Measurements from ENCODE around the gene ZBTB3.
"Not testable (repeated sequence)": the region's sequence is repeated elsewhere in the genome, so short reads cannot be mapped to it uniquely, and the experiment has no call there.

Gene ZBTB3

GRCh38 chr11:62753736-62754603 lies at the start of gene ZBTB3:
ZBTB3 (minus strand) TSS chr11:62754160; CDS start chr11:62753664, 496 bp downstream.
- DNase-seq = peak; percentile 98 to 99

DNA sequence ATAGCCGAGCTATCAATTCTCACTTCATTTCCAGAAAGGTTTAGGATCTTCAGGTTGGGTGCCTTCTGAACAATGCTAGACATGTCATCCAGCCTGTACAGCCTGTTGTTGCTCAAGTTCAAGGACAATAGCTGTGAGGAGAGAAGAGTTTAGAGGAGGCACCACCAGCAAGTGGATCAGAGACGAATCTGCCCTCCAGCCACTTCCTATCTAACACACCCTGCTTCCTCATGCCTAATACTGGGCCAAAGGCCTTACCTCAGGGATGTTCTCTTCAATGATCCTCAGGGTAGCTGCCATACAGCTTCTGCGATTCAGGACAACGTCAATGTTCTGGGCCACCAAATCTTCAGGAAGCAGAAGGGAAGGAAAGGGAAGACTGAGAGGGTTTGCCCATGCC lies 47.1 kb upstream of the ZBTB3 start:
- DNase-seq = no peak

DNA sequence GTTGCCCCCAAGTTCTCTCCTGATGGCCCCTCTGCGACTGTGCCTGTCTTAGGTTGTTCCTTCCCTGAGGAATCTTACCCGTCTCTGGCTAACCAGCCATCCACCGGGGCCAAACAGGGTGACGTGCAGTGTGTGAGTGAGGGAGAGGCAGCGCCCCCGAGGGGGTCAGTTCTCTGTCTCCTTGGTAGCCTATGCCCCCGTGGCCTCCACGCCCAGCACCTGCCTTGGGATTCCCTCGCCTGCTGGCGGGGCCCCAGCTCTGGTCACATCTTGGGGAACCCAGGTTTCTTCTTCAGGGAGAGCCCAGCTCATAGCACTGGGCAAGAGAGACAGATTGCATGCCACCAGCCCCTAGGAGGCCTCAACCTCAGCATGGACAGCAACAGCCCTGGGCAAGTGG lies 45.5 kb upstream of the ZBTB3 start:
- no peak for DNase-seq

DNA sequence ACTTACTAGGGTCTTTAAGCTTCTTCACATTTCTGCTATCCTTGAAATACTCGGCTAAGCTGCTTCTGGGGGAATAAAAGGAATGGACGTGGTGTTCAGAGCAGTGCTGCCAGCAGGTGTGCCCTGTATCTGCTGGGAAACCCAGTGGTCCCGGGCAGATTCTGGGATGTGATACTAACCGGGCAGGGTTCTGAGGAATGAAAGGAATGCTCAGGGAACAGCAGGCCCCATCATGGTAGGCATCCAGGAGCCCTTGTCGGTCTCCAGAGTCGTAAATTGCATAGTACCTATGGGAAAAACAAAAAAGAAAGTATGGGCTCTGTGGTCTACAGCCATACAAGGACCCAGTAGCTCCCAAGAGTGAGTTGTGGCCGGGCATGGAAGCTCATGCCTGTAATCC lies 42.3 kb upstream of the ZBTB3 start:
- no peak for DNase-seq

- DNase-seq = no peak
Measured at GRCh38 chr11:62794201-62794775, 40.3 kb upstream of the ZBTB3 start.

GRCh38 chr11:62792202-62792575 lies 38.2 kb upstream of the ZBTB3 start:
- peak in 1 of 2 experiments; percentile 40 for DNase-seq

GRCh38 chr11:62791501-62792201 lies 37.7 kb upstream of the ZBTB3 start, which contains the start of gene TMEM223:
TMEM223 (minus strand) TSS chr11:62792006; CDS start chr11:62791994, 12 bp downstream.
- peak; percentile 17 to 60 for DNase-seq

DNA sequence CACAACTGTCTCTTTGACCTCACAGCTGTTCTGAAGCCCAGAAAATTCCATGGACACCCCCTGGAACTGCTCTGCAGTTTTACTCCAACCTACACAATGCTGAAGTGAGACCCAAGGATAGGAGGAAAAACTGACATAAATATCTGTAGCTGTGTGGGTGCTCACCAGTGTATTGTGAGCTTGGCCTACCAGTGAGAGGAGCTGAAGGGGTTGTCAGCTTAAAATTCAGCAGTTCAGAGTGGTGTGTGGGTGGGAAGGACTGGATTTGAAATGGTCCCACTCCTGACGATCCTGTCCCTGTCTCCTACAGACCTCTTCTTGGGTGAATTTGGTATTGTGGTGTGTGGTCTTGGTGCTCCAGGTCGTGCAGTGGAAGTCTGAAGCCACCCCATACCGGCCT lies 35.6 kb upstream of the ZBTB3 start:
- no peak for DNase-seq

- no peak for DNase-seq
Measured at GRCh38 chr11:62788991-62789390, 35.0 kb upstream of the ZBTB3 start.

- DNase-seq = peak; percentile 91 to 96
Measured at GRCh38 chr11:62787005-62787759, 33.2 kb upstream of the ZBTB3 start, which contains the start of gene TMEM179B. TMEM179B (plus strand) TSS chr11:62787402; CDS start chr11:62787432, 30 bp downstream.

GRCh38 chr11:62786318-62787004 lies 32.5 kb upstream of the ZBTB3 start:
- peak; percentile 45 to 82 for DNase-seq

GRCh38 chr11:62782753-62783152 lies 28.8 kb upstream of the ZBTB3 start:
- DNase-seq = no peak

DNA sequence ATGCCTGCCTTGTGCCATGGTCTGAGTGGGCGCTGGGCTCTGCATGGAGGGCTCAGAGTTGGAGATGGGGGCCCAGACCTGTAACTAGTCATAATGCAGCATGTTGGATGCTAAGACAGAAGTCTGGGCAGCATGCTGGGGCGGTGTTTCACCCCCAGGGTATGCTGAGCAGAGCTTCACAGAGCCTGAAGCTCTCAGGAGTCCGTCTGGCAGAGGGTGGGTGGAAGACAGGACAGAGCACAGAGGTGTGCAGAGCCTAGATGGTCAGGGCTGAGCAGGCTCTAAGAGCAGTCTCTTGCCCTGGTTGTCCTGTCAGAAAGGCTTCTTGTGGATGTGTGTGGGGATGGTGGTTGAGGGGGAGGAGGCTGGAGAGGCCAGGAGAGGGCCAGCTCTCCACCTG lies 24.5 kb upstream of the ZBTB3 start:
- no peak for DNase-seq

GRCh38 chr11:62777389-62777788 lies 23.4 kb upstream of the ZBTB3 start:
- DNase-seq = no peak

DNA sequence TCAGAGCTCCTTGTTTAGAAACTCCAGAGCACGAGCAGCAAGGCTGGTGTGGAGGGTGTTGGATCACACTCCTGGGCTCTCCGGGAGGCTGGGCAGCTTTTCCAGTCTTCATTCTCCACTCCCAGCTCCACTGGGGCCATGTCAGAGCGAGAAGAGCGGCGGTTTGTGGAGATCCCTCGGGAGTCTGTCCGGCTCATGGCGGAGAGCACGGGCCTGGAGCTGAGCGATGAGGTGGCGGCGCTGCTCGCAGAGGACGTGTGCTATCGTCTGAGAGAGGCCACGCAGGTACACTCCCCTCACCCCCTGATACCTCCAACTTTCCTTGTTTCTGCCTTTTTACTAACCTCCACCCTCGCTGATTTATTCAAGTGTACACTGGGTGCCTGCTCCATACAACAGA lies 21.7 kb upstream of the ZBTB3 start:
- no peak for DNase-seq

GRCh38 chr11:62774407-62774806 lies 20.4 kb upstream of the ZBTB3 start:
- DNase-seq = no peak

- peak; percentile 95 to 98 for DNase-seq
Measured at GRCh38 chr11:62771144-62772021, 17.4 kb upstream of the ZBTB3 start, which contains the start of gene TAF6L. TAF6L (plus strand) TSS chr11:62771396; CDS start chr11:62775784, 4,388 bp downstream.

DNA sequence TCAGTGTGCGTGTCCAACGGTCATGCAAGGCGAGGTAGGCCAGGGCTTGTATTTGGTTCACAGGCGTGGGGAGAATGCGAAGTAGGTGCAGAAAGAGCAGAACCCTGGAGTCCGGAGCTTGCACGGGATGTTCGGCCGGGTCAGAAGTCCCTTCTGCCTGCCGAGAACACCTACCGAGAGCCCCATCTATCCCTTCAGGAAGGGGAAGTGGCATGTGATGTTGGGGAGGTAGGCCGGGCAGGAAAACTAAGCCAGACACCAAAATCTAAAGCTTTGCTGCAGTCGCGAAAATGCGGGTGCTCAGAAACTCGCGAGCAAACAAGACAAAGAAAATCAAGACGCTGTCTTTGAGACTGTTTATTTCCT lies 16.8 kb upstream of the ZBTB3 start:
- peak in 1 of 2 experiments; percentile 49 for DNase-seq

DNA sequence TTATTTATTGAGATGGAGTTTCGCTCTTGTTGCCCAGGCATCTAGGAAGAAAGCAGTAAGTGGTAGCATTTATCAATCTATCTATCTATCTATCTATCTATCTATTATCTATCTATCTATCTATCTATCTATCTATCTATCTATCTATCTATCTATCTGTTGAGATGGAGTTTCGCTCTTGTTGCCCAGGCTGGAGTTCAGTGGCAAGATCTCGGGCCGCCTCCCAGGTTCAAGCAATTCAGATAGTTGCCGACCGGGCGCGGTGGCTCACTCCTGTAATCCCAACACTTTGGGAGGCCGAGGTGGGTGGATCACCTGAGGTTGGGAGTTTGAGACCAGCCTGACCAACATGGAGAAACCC lies 6.9 kb upstream of the ZBTB3 start:
- not testable (repeated sequence) for DNase-seq

- DNase-seq = no peak
Measured at GRCh38 chr11:62757846-62758788, 4.2 kb upstream of the ZBTB3 start.

All from NCI-H524 (cell line).